Ovary (tissue), 3 donors: ENCODE measurements around the gene PITPNC1.

Source experiments
- CTCF ChIP-seq, 3 donors: fragments of 450-650 bp in 2 of 3; fragments of 200-600 bp in 1 of 3; IDR thresholded peaks; one replicate each; pipeline versions ENCODE4 v1.5.1 to v1.8.0; 2016 to 2022; ENCODE audit warnings: antibody characterized with exemption in 3 of 3, mild to moderate bottlenecking in 1 of 3
- EP300 ChIP-seq: sonication (generic); formaldehyde crosslinking; IDR thresholded peaks from one replicate; pipeline ENCODE4 v1.6.1; 2017; ENCODE audit warnings: antibody characterized with exemption
- POLR2A ChIP-seq: fragments of 450-650 bp; IDR thresholded peaks from one replicate; pipeline ENCODE4 v1.6.1; 2017; ENCODE audit warnings: antibody characterized with exemption, mild to moderate bottlenecking, moderate library complexity
- donor health status: DM: no; HTN: no; CAD: no.

GRCh38 chr17:67434061-67434525 lies 57.0 kb downstream of the PITPNC1 start:
- TF ChIP-seq CTCF (IDR thresholded peaks at IDR 0.05) (no peak), POLR2A (no peak), EP300 (no peak)
